K562 (cell line): ENCODE data around the gene MBNL1. TPM values are rescaled to one million over a fixed set of nuclear protein-coding genes. Genes with fewer than 3 reads are reported as not detected.

ENCODE experiments used
- ATAC-seq: fragments of 200-7000 bp; cut with Tn5 transposase; 3 replicates; pipeline ENCODE4 v1.9.1; 2020; ENCODE audit warnings: moderate library complexity
- BruUV-seq: library from RNA; stranded (reverse); fragments of 400-500 nt; replicated peaks from 2 replicates; lab custom pipeline; 2021; lab: Mats Ljungman, UMichigan
- CTCF ChIA-PET: fragments of 300-600 bp; formaldehyde crosslinking; extraction: SDS; loops from one replicate; lab custom pipeline; 2021; ENCODE audit warnings: low intra/inter-chr PET ratio; lab: Yijun Ruan, JAX
- POLR2A ChIA-PET: fragments of 300-600, 350-650 bp; sonication (Branson Sonifier 250); formaldehyde crosslinking; extraction: SDS; loops from one replicate; lab custom pipeline; 2021; ENCODE audit warnings: antibody characterized with exemption, inconsistent platforms; lab: Yijun Ruan, JAX
- DNase-seq, 4 experiments: peaks; one replicate each; pipeline versions ENCODE4 v3.0.0 to v3.0.0-alpha.2; 2011 to 2018; ENCODE audit warnings: low spot score in 3 of 4, mixed read lengths in 3 of 4; ENCODE audit errors: extremely low read depth in 1 of 4
- FAIRE-seq: peaks from 2 replicates; lab custom pipeline; 2011; peaks lifted over from hg19 to GRCh38; lab: Jason Lieb, UNC
- H2AFZ ChIP-seq: 2 replicates; pipeline ENCODE4 v1.6.0; 2011; ENCODE audit warnings: low read depth, low read length, control low read depth, inconsistent platforms
- H3K27ac ChIP-seq: fragments of 200-600 bp; 3 replicates; pipeline ENCODE4 v1.8.0; 2011; ENCODE audit warnings: low read depth, mild to moderate bottlenecking, control low read depth, inconsistent platforms, low read length, moderate library complexity, mixed read lengths; ENCODE audit errors: extremely low read depth
- H3K27me3 ChIP-seq, 2 experiments: fragments of 300-600 bp in 1 of 2; 2 replicates in 1 of 2; 3 replicates in 1 of 2; pipeline versions ENCODE4 v1.6.0 to v1.8.0; 2011; ENCODE audit warnings: inconsistent platforms in 2 of 2, low read length in 2 of 2, mild to moderate bottlenecking in 1 of 2, mixed read lengths in 1 of 2, moderate library complexity in 1 of 2; ENCODE audit not compliant: control insufficient read depth in 2 of 2, insufficient read depth in 2 of 2
- H3K36me3 ChIP-seq: fragments of 300-600 bp; 3 replicates; pipeline ENCODE4 v1.8.0; 2011; ENCODE audit warnings: mild to moderate bottlenecking, low read length, inconsistent platforms; ENCODE audit not compliant: control insufficient read depth, insufficient read depth
- H3K4me1 ChIP-seq, 2 experiments: fragments of 200-600 bp in 1 of 2; replicated peaks in 1 of 2; 2 replicates in 1 of 2; 3 replicates in 1 of 2; pipeline versions ENCODE4 v1.5.1 to v1.8.0; 2011; ENCODE audit warnings: inconsistent platforms in 2 of 2, low read length in 2 of 2, mild to moderate bottlenecking in 1 of 2, mixed read lengths in 1 of 2, moderate library complexity in 1 of 2; ENCODE audit not compliant: control insufficient read depth in 2 of 2, insufficient read depth in 2 of 2
- H3K4me2 ChIP-seq: 2 replicates; pipeline ENCODE4 v1.6.1; 2011; ENCODE audit warnings: low read length, control low read depth, inconsistent platforms, mixed read lengths; ENCODE audit not compliant: insufficient read depth
- H3K4me3 ChIP-seq: fragments of 200-600 bp; sonication (generic), shearing (Covaris generic); 2 replicates; pipeline ENCODE4 v1.5.1; 2016; ENCODE audit warnings: control low read depth, inconsistent platforms
- H3K79me2 ChIP-seq: fragments of 200-600 bp; 3 replicates; pipeline ENCODE4 v1.8.0; 2011; ENCODE audit warnings: low read length, inconsistent platforms; ENCODE audit not compliant: control insufficient read depth, insufficient read depth
- H3K9ac ChIP-seq, 2 experiments: 2 replicates each; pipeline versions ENCODE4 v1.6.0 to v1.6.1; 2011; ENCODE audit warnings: low read depth in 2 of 2, low read length in 2 of 2, control low read depth in 1 of 2, inconsistent platforms in 1 of 2, mild to moderate bottlenecking in 1 of 2, mixed read lengths in 1 of 2; ENCODE audit not compliant: insufficient read depth in 1 of 2
- H3K9me1 ChIP-seq: one replicate; pipeline ENCODE4 v1.6.0; 2011; ENCODE audit warnings: inconsistent platforms, mild to moderate bottlenecking, low read length, moderate library complexity; ENCODE audit not compliant: control insufficient read depth, insufficient read depth
- H3K9me3 ChIP-seq: replicated peaks from 2 replicates; pipeline ENCODE4 v1.5.1; 2011; ENCODE audit warnings: low read depth, low read length, inconsistent platforms; ENCODE audit not compliant: control insufficient read depth, insufficient read depth
- H4K20me1 ChIP-seq: replicated peaks from 2 replicates; pipeline ENCODE4 v1.6.1; 2011; ENCODE audit warnings: low read length, inconsistent platforms, mixed read lengths; ENCODE audit not compliant: control insufficient read depth, insufficient read depth
- DACH1 ChIP-seq: fragments of 450-650 bp; IDR thresholded peaks from 2 replicates; pipeline ENCODE4 v1.6.1; 2018; ENCODE audit not compliant: partially characterized antibody
- RBFOX2 ChIP-seq: fragments of 200-400 bp; formaldehyde crosslinking; IDR thresholded peaks from 2 replicates; pipeline ENCODE4 v1.6.1; 2017; ENCODE audit warnings: low read depth, mild to moderate bottlenecking, low read length, moderate library complexity
- SMC3 ChIP-seq: conservative IDR thresholded peaks from 2 replicates; pipeline ENCODE4 v1.6.1; 2011; ENCODE audit warnings: low read depth, low read length, improper control_type of control experiment; ENCODE audit not compliant: insufficient read depth
- SUPT5H ChIP-seq: fragments of 450-650 bp; IDR thresholded peaks from 2 replicates; pipeline ENCODE4 v1.6.1; 2016
- ZBTB49 ChIP-seq: sonication (generic); formaldehyde crosslinking; IDR thresholded peaks from 2 replicates; pipeline ENCODE4 v1.8.0; 2022; ENCODE audit warnings: missing genetic modification reagents, mild to moderate bottlenecking, borderline replicate concordance
- ZBTB5 ChIP-seq: fragments of 450-650 bp; IDR thresholded peaks from 2 replicates; pipeline ENCODE4 v1.6.1; 2017; ENCODE audit warnings: antibody characterized with exemption
- WGBS: fragments of 100-300 bp; shearing (Covaris generic); methylation state at CpG from one replicate; pipeline ENCODE4 v1.1.6; 2016; ENCODE audit warnings: low coverage, mixed read lengths; ENCODE audit not compliant: insufficient coverage; ENCODE audit errors: missing lambda C conversion rate; 5-methylcytosine and 5-hydroxymethylcytosine counted together
- in situ Hi-C: fragments of 300-500 bp; cut with MboI; formaldehyde crosslinking; loops from 4 replicates; pipeline ENCODE4 v1.15.0; 2018; ENCODE audit warnings: inconsistent platforms, mixed read lengths
- intact Hi-C: fragments of 100-400 bp; cut with micrococcal nuclease; formaldehyde crosslinking; loops from 2 replicates; pipeline ENCODE4 v1.14.2; 2022
- polyA plus RNA-seq, 8 experiments: library from polyadenylated mRNA; depleted of rRNA in 4 of 8; stranded (reverse) in 5 of 8; unstranded in 3 of 8; fragments of >200 nt; fragmentation: Nextera tagmentation in 2 of 8; fragmentation: Illumina TruSeq in 1 of 8; extraction: Ambion mirVana in 2 of 8; extraction: Trizol in 1 of 8; gene quantifications; 2 replicates each; pipeline versions ENCODE4 v1.2.1 to v1.2.3, GENCODE V29; 2011 to 2014; ENCODE audit warnings: inconsistent platforms in 1 of 8, missing spikeins in 1 of 8
- total RNA-seq, 7 experiments: library from RNA; depleted of rRNA in 6 of 7; stranded (reverse); fragments of >200 nt in 6 of 7; fragmentation: Illumina TruSeq in 2 of 7; extraction: Trizol in 2 of 7; gene quantifications; 2 replicates each; pipeline versions ENCODE4 v1.2.1 to v1.2.3, GENCODE V29; 2011 to 2021; ENCODE audit warnings: low replicate concordance in 1 of 7

MBNL1 gene
- total and polyA plus RNA-seq, 9 of the 15 experiments (the other 6 are each of a cell fraction or from before 2014, with no cell fraction given), result 70.3 to 243 (median 220) TPM

- TF ChIP-seq ZBTB49 (CRISPR knock-in tag) (no peak), DACH1 (peak; percentile 89), SMC3 (peak; percentile 54), RBFOX2 (no peak)
Measured at GRCh38 chr3:152471814-152472671, 203.3 kb downstream of the MBNL1 start (continued).

GRCh38 chr3:152472672-152472954 lies 203.9 kb downstream of the MBNL1 start:
- Histone ChIP-seq H2AFZ (peak overlapping the region; percentile 86), H3K9me1 (no peaks in the 10 kb centered on the region), H3K4me3 (no peak overlapping the region), H3K27me3 (no peaks in the 10 kb centered on the region), H3K9me3 (no peaks in the 10 kb centered on the region), H3K9ac (peak overlapping the region in 1 of 2 experiments; percentile 52; a peak in 1 of 4 replicates), H3K4me2 (peak overlapping the region; percentile 68; the same call in 1 of the 2 replicates), H3K79me2 (no peaks in the 10 kb centered on the region; the same call in 2 of the 3 replicates), H3K36me3 (no peaks in the 10 kb centered on the region), H3K27ac (no peak overlapping the region), H4K20me1 (no peaks in the 10 kb centered on the region), H3K4me1 (peaks cover 0 to under 1% of the 10 kb centered on the region in 2 experiments; a peak in 1 of 5 replicates)
- DNase-seq (no peak), FAIRE-seq (no peak), ATAC-seq (no peak)
- ChIA-PET CTCF (interaction anchor here (0.7 to 1.0 kb wide), 2 partner anchors 27 to 489 kb away, joined by 3 read pairs; no protein-coding TSS in a partner anchor), POLR2A (interaction anchor here (1.1 kb wide), 2 partner anchors 29 to 32 kb away, joined by 4 read pairs; no protein-coding TSS in a partner anchor)
- intact Hi-C loops, result loop anchor here (1.0 to 5.0 kb wide), 3 partner anchors 289 to 540 kb away; no protein-coding TSS in a partner anchor
- in situ Hi-C loops, result no loop called here
- WGBS, result 59% methylated on average over 3 of the region's 3 CpGs
- BruUV-seq, result no TSS peak
- TF ChIP-seq SUPT5H (0 out of 2 replicates have a peak, but pooled peaks have one; percentile 14), ZBTB5 (no peak)
